ENCODE measurements around the gene UCHL5. TPM values are rescaled to one million over a fixed set of nuclear protein-coding genes. Genes with fewer than 3 reads are reported as not detected.
"Not testable (repeated sequence)": the region's sequence is repeated elsewhere in the genome, so short reads cannot be mapped to it uniquely, and the experiment has no call there.

Gene UCHL5
- total RNA-seq, 1 donor from 2014 or later, result 40.9 TPM

DNA sequence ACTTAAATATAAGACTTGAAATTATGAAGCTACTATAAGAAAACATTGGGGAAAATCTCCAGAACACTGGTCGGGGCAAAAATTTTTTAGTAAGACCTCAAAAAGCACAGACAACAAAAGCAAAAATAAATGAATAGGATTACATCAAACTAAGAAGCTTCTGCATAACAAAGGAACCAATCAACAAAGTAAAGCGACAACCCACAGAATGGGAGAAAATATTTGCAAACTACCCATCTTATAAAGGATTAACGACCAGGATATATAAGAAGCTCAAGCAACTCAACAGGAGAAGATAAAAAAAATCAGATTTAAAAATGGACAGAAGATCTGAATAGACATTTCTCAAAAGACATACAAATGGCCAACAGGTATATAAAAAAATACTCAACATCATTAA is 19.1 kb downstream of the UCHL5 start:
- TF ChIP-seq, protein P1, sequence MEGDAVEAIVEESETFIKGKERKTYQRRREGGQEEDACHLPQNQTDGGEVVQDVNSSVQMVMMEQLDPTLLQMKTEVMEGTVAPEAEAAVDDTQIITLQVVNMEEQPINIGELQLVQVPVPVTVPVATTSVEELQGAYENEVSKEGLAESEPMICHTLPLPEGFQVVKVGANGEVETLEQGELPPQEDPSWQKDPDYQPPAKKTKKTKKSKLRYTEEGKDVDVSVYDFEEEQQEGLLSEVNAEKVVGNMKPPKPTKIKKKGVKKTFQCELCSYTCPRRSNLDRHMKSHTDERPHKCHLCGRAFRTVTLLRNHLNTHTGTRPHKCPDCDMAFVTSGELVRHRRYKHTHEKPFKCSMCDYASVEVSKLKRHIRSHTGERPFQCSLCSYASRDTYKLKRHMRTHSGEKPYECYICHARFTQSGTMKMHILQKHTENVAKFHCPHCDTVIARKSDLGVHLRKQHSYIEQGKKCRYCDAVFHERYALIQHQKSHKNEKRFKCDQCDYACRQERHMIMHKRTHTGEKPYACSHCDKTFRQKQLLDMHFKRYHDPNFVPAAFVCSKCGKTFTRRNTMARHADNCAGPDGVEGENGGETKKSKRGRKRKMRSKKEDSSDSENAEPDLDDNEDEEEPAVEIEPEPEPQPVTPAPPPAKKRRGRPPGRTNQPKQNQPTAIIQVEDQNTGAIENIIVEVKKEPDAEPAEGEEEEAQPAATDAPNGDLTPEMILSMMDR (conservative IDR thresholded peaks at IDR 0.05), result no peak
- no peak for DNase-seq (ENCODE audit: low read depth, low spot score)
- Mint-ChIP-seq H3K27ac (ENCODE audit: unreplicated experiment) (no peak overlapping the region), H3K27me3 (ENCODE audit: low read depth) (no peaks in the 10 kb centered on the region), H3K4me1 (no peaks in the 10 kb centered on the region), H3K4me3 (no peak overlapping the region), H3K36me3 (ENCODE audit: low read depth) (peaks cover 20% of the 10 kb centered on the region), H3K9me3 (no peaks in the 10 kb centered on the region)

DNA sequence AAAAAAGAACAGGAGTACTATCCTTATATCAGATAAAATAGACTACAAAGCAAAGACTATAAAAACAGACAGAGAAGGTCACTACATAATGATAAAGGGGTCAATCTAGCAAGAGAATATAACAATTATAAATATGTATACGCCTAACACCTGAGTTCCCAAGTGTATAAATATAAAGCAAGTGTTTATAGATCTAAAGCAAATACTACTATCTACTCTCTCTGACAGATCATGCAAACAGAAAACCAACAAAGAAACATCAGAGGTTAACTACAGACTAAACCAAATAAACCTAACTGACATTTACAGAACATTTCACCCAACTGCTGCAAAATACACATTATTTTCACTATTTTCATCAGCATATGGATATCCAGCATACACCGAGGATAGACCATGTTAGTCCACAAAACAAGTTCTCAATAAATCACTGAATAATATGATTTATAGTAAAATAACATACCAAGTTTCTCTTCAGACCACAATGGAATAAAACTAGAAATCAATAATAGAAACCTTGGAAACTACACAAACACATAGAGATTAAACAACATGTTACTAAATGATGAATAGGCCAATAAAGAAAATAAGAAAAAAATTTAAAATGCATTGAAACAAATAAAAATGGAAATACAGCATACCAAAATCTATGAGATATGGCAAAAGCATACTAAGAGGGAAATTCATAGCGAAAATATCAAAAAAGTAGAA is 22.7 kb downstream of the UCHL5 start:
- no peak for DNase-seq (ENCODE audit: low read depth, low spot score)
- no peaks in the 10 kb centered on the region for H3K27me3 Mint-ChIP-seq (ENCODE audit: low read depth)
- peaks cover 3% of the 10 kb centered on the region for H3K9me3 Mint-ChIP-seq
- H3K4me1 Mint-ChIP-seq, result no peaks in the 10 kb centered on the region
- H3K36me3 Mint-ChIP-seq (ENCODE audit: low read depth), result peaks cover 25% of the 10 kb centered on the region
- H3K4me3 Mint-ChIP-seq, result no peak overlapping the region
- TF ChIP-seq, protein P1 (conservative IDR thresholded peaks at IDR 0.05), result no peak
- no peak overlapping the region for H3K27ac Mint-ChIP-seq (ENCODE audit: unreplicated experiment)

DNA sequence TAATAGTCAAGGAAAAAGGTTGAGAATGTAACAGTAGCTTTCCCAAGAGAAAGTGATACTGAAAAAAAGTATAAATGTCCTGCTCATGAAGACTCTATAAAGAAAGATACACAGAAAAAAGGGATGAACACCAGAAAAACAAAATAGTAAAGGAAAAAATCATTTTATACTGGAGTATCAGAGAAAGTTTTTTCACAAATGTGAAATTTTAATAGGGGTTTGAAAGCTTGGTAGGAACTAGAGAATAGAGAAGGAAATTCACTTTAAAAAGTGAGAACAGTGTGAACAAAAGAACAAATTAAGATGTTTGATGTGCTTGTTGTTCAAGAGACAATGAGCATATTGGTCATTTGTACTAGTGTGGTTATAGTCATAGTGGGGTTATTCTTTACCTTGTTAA is 25.6 kb downstream of the UCHL5 start:
- no peak overlapping the region for H3K27ac Mint-ChIP-seq (ENCODE audit: unreplicated experiment)
- H3K27me3 Mint-ChIP-seq (ENCODE audit: low read depth), result no peaks in the 10 kb centered on the region
- peaks cover 25% of the 10 kb centered on the region for H3K36me3 Mint-ChIP-seq (ENCODE audit: low read depth)
- no peaks in the 10 kb centered on the region for H3K4me1 Mint-ChIP-seq
- DNase-seq (ENCODE audit: low read depth, low spot score), result no peak
- TF ChIP-seq, protein P1 (conservative IDR thresholded peaks at IDR 0.05), result no peak
- H3K4me3 Mint-ChIP-seq, result no peak overlapping the region
- H3K9me3 Mint-ChIP-seq, result peaks cover 3% of the 10 kb centered on the region

DNA sequence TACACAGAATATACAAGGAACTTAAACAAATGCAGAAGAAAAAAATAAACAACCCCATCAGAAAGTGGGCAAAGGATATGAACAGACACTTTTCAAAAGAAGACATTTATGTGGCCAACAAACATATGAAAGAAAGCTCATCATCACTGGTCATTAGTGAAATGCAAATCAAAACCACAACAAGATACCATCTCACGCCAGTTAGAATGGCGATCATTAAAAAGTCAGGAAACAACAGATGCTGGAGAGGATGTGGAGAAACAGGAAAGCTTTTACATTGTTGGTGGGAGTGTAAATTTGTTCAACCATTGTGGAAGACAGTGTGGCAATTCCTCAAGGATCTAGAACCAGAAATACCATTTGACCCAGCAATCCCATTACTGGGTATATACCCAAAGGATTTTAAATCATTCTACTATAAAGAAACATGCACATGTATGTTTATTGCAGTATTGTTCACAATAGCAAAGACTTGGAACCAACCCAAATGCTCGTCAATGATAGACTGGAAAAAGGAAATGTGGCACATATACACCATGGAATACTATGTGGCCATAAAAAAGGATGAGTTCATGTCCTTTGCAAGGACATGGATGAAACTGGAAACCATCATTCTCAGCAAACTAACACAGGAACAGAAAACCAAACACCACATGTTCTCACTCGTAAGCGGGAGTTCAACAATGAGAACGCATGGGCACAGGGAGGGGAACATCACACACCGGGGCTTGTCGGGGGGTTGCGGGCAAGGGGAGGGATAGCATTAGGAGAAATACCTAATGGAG is 26.3 kb downstream of the UCHL5 start:
- DNase-seq (ENCODE audit: low read depth, low spot score); H3K27me3 Mint-ChIP-seq (ENCODE audit: low read depth); H3K4me1 Mint-ChIP-seq; H3K9me3 Mint-ChIP-seq; H3K4me3 Mint-ChIP-seq: not testable (repeated sequence)
- peak overlapping the region; percentile 43 for H3K27ac Mint-ChIP-seq (ENCODE audit: unreplicated experiment)
- peaks cover 25% of the 10 kb centered on the region for H3K36me3 Mint-ChIP-seq (ENCODE audit: low read depth)

DNA sequence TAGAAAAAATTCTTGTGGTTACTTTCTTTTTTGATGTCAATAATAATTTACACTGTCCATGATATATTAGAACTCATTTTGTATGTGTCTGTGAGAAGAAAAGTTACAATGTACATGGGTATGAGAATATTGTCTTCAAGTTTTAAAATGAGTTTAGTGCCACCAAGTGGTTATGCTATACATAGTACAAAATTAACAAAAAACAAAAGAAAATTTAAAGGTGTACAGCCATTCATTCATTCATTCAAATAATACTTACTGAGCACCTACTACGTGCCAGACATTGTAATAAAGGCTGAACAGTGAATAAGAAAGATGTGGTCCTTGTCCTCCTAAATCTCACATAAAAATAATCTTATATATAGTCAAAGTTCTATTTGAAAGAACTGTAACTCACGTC is 27.7 kb downstream of the UCHL5 start:
- Mint-ChIP-seq H3K27ac (ENCODE audit: unreplicated experiment) (no peak overlapping the region), H3K27me3 (ENCODE audit: low read depth) (no peaks in the 10 kb centered on the region), H3K4me1 (no peaks in the 10 kb centered on the region), H3K4me3 (no peak overlapping the region), H3K9me3 (peaks cover 3% of the 10 kb centered on the region), H3K36me3 (ENCODE audit: low read depth) (peaks cover 17% of the 10 kb centered on the region)
- no peak for DNase-seq (ENCODE audit: low read depth, low spot score)
- TF ChIP-seq, protein P1 (conservative IDR thresholded peaks at IDR 0.05), result peak; percentile 55

DNA sequence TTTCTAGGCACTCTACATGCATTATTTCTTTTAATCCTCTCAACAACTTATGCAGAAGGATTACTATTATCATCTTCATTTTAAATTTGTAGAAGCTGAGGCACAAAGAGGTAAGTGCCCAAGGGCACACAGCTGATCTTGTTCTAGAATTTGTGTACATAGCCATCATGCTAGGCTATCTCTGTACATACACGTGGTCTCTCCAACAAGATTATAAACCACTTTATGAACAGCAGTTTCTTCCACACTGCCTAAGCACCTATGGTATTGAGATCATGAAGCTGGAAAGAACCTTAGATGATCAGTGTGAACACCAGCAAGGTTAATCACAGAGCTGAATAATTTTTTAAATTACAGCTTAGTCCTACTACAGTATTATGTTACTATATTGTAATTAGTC is 28.9 kb downstream of the UCHL5 start:
- Mint-ChIP-seq H3K36me3 (ENCODE audit: low read depth) (peaks cover 20% of the 10 kb centered on the region), H3K9me3 (peaks cover 3% of the 10 kb centered on the region), H3K27me3 (ENCODE audit: low read depth) (no peaks in the 10 kb centered on the region), H3K4me3 (no peak overlapping the region), H3K27ac (ENCODE audit: unreplicated experiment) (no peak overlapping the region), H3K4me1 (no peaks in the 10 kb centered on the region)
- TF ChIP-seq, protein P1 (conservative IDR thresholded peaks at IDR 0.05), result no peak
- no peak for DNase-seq (ENCODE audit: low read depth, low spot score)

Measured in neural crest cell (in vitro differentiated cells).